Measurements from ENCODE around the gene HDAC4. TPM values are rescaled to one million over a fixed set of nuclear protein-coding genes. Genes with fewer than 3 reads are reported as not detected.

The HDAC4 gene
- total and polyA plus RNA-seq, 2 experiments from 2014 or later, result 8.1 to 41.8 TPM

GRCh38 chr2:239229545-239230279, 171.1 kb downstream of the HDAC4 start:
- TF ChIP-seq EZH2phosphoT487 (IDR thresholded peaks at IDR 0.05; ENCODE audit: unreplicated experiment) (no peak), STAT1 (IDR thresholded peaks at IDR 0.05; ENCODE audit: unreplicated experiment) (no peak), NANOG (IDR thresholded peaks at IDR 0.05; ENCODE audit: borderline replicate concordance) (no peak)
- TF ChIP-seq, protein P1, sequence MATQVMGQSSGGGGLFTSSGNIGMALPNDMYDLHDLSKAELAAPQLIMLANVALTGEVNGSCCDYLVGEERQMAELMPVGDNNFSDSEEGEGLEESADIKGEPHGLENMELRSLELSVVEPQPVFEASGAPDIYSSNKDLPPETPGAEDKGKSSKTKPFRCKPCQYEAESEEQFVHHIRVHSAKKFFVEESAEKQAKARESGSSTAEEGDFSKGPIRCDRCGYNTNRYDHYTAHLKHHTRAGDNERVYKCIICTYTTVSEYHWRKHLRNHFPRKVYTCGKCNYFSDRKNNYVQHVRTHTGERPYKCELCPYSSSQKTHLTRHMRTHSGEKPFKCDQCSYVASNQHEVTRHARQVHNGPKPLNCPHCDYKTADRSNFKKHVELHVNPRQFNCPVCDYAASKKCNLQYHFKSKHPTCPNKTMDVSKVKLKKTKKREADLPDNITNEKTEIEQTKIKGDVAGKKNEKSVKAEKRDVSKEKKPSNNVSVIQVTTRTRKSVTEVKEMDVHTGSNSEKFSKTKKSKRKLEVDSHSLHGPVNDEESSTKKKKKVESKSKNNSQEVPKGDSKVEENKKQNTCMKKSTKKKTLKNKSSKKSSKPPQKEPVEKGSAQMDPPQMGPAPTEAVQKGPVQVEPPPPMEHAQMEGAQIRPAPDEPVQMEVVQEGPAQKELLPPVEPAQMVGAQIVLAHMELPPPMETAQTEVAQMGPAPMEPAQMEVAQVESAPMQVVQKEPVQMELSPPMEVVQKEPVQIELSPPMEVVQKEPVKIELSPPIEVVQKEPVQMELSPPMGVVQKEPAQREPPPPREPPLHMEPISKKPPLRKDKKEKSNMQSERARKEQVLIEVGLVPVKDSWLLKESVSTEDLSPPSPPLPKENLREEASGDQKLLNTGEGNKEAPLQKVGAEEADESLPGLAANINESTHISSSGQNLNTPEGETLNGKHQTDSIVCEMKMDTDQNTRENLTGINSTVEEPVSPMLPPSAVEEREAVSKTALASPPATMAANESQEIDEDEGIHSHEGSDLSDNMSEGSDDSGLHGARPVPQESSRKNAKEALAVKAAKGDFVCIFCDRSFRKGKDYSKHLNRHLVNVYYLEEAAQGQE (IDR thresholded peaks at IDR 0.05; ENCODE audit: unreplicated experiment), result no peak
- no peak overlapping the region for H3K4me3 ChIP-seq
- H3K4me1 ChIP-seq (ENCODE audit: insufficient read depth), result peaks cover 18% of the 10 kb centered on the region
- ATAC-seq (no peak), DNase-seq (ENCODE audit: low spot score) (no peak)
- Mint-ChIP-seq H3K27me3 (ENCODE audit: insufficient read depth, low read depth, poor library complexity) (peaks cover 6% of the 10 kb centered on the region), H3K9me3 (no peaks in the 10 kb centered on the region), H3K27ac (no peak overlapping the region), H3K4me1 (peaks cover 48% of the 10 kb centered on the region), H3K36me3 (ENCODE audit: low read depth) (no peaks in the 10 kb centered on the region; the same call in 2 of the 3 replicates), H3K4me3 (no peak overlapping the region)
- no peak overlapping the region for H2AFZ ChIP-seq
- peaks cover 8% of the 10 kb centered on the region; the same call in 1 of the 2 replicates for H4K20me1 ChIP-seq (replicated peaks; ENCODE audit: insufficient read depth)
- no peaks in the 10 kb centered on the region for H3F3A ChIP-seq (replicated peaks; ENCODE audit: low read depth)
- no peak overlapping the region; the same call in 1 of the 2 replicates for H3K27ac ChIP-seq (ENCODE audit: low read depth)
- H3K27me3 ChIP-seq (ENCODE audit: insufficient read depth), result no peaks in the 10 kb centered on the region
- no peaks in the 10 kb centered on the region for H3K36me3 ChIP-seq (ENCODE audit: insufficient read depth)
- H3K9me2 ChIP-seq (ENCODE audit: insufficient read depth), result no peaks in the 10 kb centered on the region
- H3K4me2 ChIP-seq, result no peak overlapping the region
- H3K79me2 ChIP-seq (replicated peaks; ENCODE audit: insufficient read depth), result peaks cover 82% of the 10 kb centered on the region

DNA sequence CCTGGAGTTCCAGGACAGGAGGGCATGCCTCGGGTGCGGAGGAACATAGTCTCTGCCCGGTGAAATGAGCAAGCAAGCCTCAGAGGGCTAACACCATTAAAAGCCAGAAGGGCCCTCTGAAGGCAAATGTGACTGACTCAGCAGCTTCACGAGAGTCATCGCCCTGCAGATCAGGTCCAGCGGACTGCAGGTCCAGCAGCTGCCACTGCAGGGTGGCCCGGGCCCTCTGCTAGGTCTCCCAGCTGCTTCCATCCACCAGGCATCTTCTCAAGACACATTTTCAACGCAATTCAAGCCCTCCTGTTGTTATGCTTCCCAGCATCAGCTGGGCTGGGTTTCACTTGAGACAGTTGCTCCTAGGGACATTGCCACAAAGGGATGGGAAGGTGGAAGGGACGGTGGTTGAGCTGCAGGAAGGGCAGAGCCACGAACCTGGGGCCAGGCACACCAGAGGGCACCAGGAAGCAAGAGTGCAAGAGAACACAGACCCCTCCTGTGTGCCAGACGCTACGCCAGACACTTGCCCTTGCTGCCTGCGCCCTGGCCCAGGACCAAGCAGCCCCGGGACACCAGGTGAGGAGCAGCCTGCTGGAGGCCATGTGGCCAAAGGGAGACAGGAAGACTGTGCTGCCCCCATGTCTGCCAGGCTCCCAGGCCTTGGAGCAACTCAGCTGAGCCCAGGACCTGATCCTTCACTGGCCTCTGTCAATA, 173.0 kb downstream of the HDAC4 start:
- no peak overlapping the region for H3K27ac Mint-ChIP-seq

More for the DNA sequence above, 173.0 kb downstream of the HDAC4 start:
- H3K27me3 ChIP-seq (ENCODE audit: insufficient read depth), result no peaks in the 10 kb centered on the region
- no peak overlapping the region for H3K4me3 Mint-ChIP-seq
- no peak for TF ChIP-seq STAT1 (IDR thresholded peaks at IDR 0.05; ENCODE audit: unreplicated experiment)
- H3K27me3 Mint-ChIP-seq (ENCODE audit: insufficient read depth, low read depth, poor library complexity), result peaks cover 8% of the 10 kb centered on the region
- DNase-seq (ENCODE audit: low spot score) (no peak), ATAC-seq (no peak)
- H3K27ac ChIP-seq (ENCODE audit: low read depth), result no peak overlapping the region
- H3K9me3 Mint-ChIP-seq, result no peaks in the 10 kb centered on the region
- H3K4me1 ChIP-seq (ENCODE audit: insufficient read depth), result peaks cover 24% of the 10 kb centered on the region
- peaks cover 61% of the 10 kb centered on the region for H3K4me1 Mint-ChIP-seq
- no peak overlapping the region for H3K4me2 ChIP-seq
- H3K79me2 ChIP-seq (replicated peaks; ENCODE audit: insufficient read depth), result peaks cover 83% of the 10 kb centered on the region
- peaks cover 11% of the 10 kb centered on the region for H4K20me1 ChIP-seq (replicated peaks; ENCODE audit: insufficient read depth)
- no peaks in the 10 kb centered on the region for H3K36me3 ChIP-seq (ENCODE audit: insufficient read depth)
- no peak overlapping the region for H3K4me3 ChIP-seq
- no peaks in the 10 kb centered on the region for H3F3A ChIP-seq (replicated peaks; ENCODE audit: low read depth)
- H3K9me2 ChIP-seq (ENCODE audit: insufficient read depth), result no peaks in the 10 kb centered on the region
- H3K36me3 Mint-ChIP-seq (ENCODE audit: low read depth), result no peaks in the 10 kb centered on the region; the same call in 2 of the 3 replicates
- no peak overlapping the region for H2AFZ ChIP-seq

Data from GM23338 (cell line).